ENCODE measurements around the gene NKAIN1.

The NKAIN1 gene

DNA sequence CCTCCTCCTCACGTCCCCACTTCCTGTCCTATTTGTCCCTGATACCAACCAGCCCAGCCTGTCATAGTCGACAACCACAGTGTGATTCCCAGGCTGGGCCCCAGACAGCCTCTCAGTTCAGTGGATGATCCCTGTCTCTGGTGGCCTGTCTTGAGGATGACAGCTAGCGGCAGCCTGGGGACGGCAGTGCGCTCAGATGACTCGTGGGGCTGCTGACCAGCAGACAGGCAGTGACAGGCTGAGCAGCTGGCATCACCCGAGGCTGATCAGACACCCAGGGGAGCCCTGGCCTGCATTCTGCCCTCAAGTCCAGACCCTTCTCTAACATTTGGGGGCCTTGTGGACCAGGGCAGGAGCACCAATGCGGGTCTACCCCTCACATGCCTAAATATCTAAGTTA lies 21.0 kb downstream of the NKAIN1 start:
- POLR2A ChIA-PET: no interaction called here
- TF ChIP-seq, protein P1, sequence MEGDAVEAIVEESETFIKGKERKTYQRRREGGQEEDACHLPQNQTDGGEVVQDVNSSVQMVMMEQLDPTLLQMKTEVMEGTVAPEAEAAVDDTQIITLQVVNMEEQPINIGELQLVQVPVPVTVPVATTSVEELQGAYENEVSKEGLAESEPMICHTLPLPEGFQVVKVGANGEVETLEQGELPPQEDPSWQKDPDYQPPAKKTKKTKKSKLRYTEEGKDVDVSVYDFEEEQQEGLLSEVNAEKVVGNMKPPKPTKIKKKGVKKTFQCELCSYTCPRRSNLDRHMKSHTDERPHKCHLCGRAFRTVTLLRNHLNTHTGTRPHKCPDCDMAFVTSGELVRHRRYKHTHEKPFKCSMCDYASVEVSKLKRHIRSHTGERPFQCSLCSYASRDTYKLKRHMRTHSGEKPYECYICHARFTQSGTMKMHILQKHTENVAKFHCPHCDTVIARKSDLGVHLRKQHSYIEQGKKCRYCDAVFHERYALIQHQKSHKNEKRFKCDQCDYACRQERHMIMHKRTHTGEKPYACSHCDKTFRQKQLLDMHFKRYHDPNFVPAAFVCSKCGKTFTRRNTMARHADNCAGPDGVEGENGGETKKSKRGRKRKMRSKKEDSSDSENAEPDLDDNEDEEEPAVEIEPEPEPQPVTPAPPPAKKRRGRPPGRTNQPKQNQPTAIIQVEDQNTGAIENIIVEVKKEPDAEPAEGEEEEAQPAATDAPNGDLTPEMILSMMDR (IDR thresholded peaks at IDR 0.05; ENCODE audit: insufficient read depth, low read length, missing control alignments): no peak
- no peak for DNase-seq (ENCODE audit: low read depth, low spot score)
- no peak overlapping the region for H3K4me3 ChIP-seq (ENCODE audit: low read depth, low read length)
- CTCF ChIA-PET: no interaction called here

- CTCF ChIA-PET: interaction anchor here (1.4 kb wide), 2 partner anchors 29 to 32 kb away, joined by 3 to 6 read pairs; no protein-coding TSS in a partner anchor
- TF ChIP-seq, protein P1 (IDR thresholded peaks at IDR 0.05; ENCODE audit: insufficient read depth, low read length, missing control alignments): no peak
These were observed 23.7 kb downstream of the NKAIN1 start for GRCh38 chr1:31216016-31216415.

DNA sequence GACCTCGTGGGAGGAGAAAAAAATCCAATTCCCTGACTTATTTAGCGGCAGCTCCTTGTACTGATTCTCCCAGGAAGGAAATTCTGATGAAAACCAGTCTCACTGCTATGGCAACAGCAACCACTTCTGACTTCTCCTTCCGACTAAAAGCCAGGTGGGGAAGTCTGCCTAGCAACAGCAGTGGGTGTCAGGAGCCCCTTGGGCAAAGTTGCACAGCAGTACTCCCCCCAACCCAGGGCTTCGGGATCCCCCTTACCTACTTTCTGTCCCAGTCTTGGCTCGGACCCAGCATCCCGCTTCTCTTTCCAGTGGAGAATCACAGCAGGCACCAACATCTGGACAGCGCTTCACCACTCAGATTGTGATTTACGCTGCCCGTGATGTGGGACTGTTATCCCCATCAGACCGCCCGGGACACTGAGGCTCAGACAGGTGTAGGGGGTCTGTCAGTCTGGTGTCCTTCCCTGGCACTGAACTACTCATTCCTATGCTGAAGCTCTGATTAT lies 24.6 kb downstream of the NKAIN1 start:
- ChIA-PET CTCF (interaction anchor here (1.4 kb wide), 1 partner anchor 31 kb away, joined by 6 read pairs; no protein-coding TSS in a partner anchor), POLR2A (no interaction called here)
- DNase-seq (ENCODE audit: low read depth, low spot score): no peak
- no peak overlapping the region for H3K4me3 ChIP-seq (ENCODE audit: low read depth, low read length)
- TF ChIP-seq, protein P1 (IDR thresholded peaks at IDR 0.05; ENCODE audit: insufficient read depth, low read length, missing control alignments): no peak

More at GRCh38 chr1:31216016-31216415, 23.7 kb downstream of the NKAIN1 start:
- POLR2A ChIA-PET: no interaction called here
- no peak for DNase-seq (ENCODE audit: low read depth, low spot score)
- no peak overlapping the region for H3K4me3 ChIP-seq (ENCODE audit: low read depth, low read length)

DNA sequence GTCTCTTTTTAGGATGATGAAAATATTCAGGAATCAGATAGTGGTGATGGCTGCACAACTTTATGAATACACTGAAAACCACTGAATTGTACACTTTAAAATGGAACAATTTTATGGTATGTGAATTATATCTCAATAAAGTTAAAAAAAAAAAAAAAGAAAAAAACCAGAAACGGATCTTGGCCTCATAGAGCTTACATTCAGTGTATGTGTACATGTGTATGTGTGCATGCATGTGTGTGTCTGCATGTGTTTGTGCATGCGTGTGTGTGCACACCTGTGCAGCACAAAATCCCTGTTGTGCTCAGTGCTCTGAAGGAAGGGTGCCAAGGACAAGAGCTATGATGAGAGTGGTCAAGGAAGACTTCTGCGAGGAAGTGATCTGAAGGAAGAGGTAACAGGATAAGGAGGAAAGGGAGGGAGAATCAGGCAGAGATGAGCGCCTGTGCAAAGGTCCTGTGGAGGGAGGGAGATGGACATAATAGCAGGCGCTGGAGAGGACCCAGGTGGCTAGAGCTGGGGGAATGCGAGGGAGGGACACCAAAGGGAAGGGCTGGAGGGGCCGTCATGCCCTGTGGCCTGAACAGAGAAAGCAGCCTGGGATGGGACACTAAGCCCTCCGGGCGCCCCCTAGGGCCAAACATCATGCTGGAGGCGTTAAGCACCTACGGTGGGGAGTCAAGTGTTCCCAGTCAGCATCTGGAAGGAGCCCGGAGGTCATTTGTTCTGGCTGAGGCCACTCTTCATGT lies 25.2 kb downstream of the NKAIN1 start:
- ChIA-PET POLR2A (no interaction called here), CTCF (interaction anchor here (1.4 kb wide), 1 partner anchor 30 kb away, joined by 6 read pairs; no protein-coding TSS in a partner anchor)
- no peak overlapping the region for H3K4me3 ChIP-seq (ENCODE audit: low read depth, low read length)
- no peak for DNase-seq (ENCODE audit: low read depth, low spot score)
- TF ChIP-seq, protein P1 (IDR thresholded peaks at IDR 0.05; ENCODE audit: insufficient read depth, low read length, missing control alignments): no peak

- TF ChIP-seq, protein P1 (IDR thresholded peaks at IDR 0.05; ENCODE audit: insufficient read depth, low read length, missing control alignments): no peak
- no peak for DNase-seq (ENCODE audit: low read depth, low spot score)
- ChIA-PET POLR2A (no interaction called here), CTCF (interaction anchor here (1.7 kb wide), 1 partner anchor 9 kb away, joined by 4 read pairs; no protein-coding TSS in a partner anchor)
- H3K4me3 ChIP-seq (ENCODE audit: low read depth, low read length): no peak overlapping the region
These were observed 31.2 kb downstream of the NKAIN1 start for GRCh38 chr1:31208361-31208945.

DNA sequence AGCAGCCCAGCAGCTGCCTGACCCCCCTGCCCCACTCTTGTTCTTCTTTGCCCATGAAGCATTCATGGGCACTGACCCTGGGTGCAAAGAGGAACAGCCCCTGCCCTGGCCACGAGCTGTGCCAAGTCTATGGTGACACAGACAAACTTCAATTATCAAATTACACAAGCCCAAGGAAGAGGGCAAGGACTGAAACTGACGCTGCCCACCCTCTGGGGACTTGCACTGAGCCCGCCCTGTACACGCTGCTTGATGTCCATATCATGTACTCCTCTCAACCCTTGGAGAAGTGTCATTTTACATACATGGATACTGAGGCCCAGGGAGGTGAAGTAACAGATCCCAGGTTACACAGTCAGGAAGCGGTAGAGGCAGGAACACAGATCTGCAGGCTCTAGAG lies 32.1 kb downstream of the NKAIN1 start:
- no peak for DNase-seq (ENCODE audit: low read depth, low spot score)
- H3K4me3 ChIP-seq (ENCODE audit: low read depth, low read length): no peak overlapping the region
- CTCF ChIA-PET: no interaction called here
- POLR2A ChIA-PET: no interaction called here
- TF ChIP-seq, protein P1 (IDR thresholded peaks at IDR 0.05; ENCODE audit: insufficient read depth, low read length, missing control alignments): no peak
